Thoracic aorta (tissue), 2 donors: ENCODE data around the gene TMEM158. TPM values are rescaled to one million over a fixed set of nuclear protein-coding genes. Genes with fewer than 3 reads are reported as not detected.

ENCODE experiments used
- ATAC-seq: fragments of 150-250 bp; one replicate; pipeline ENCODE4 v1.8.0; 2017; ENCODE audit warnings: low read depth; ENCODE audit not compliant: insufficient number of reproducible peaks, low FRiP score
- DNase-seq: peaks from one replicate; pipeline ENCODE4 v3.0.0-alpha.2; 2020; ENCODE audit warnings: low spot score
- H3K27ac ChIP-seq, 2 donors: fragments of 200-600 bp; sonication (generic); 1 replicate in 1 of 2; 2 replicates in 1 of 2; pipeline ENCODE4 v1.5.1; 2016; ENCODE audit warnings: mild to moderate bottlenecking in 2 of 2, moderate library complexity in 2 of 2
- H3K27me3 ChIP-seq: fragments of 200-600 bp; sonication (generic); replicated peaks from 2 replicates; pipeline ENCODE4 v1.6.0; 2016; ENCODE audit warnings: mild to moderate bottlenecking; ENCODE audit not compliant: insufficient read depth
- H3K36me3 ChIP-seq: fragments of 200-600 bp; sonication (generic); one replicate; pipeline ENCODE4 v1.5.1; 2016
- H3K4me1 ChIP-seq, 2 donors: fragments of 200-600 bp; sonication (generic); 1 replicate in 1 of 2; 2 replicates in 1 of 2; pipeline versions ENCODE4 v1.5.1 to v1.6.0; 2016; ENCODE audit warnings: low read depth in 2 of 2, mild to moderate bottlenecking in 1 of 2; ENCODE audit not compliant: control insufficient read depth in 1 of 2
- H3K4me3 ChIP-seq: fragments of 200-600 bp; sonication (generic); 2 replicates; pipeline ENCODE4 v1.5.1; 2016; ENCODE audit warnings: mild to moderate bottlenecking
- H3K9me3 ChIP-seq: fragments of 200-600 bp; sonication (generic); 2 replicates; pipeline ENCODE4 v1.5.1; 2016
- CTCF ChIP-seq: fragments of 200-600 bp; sonication (generic); IDR thresholded peaks from one replicate; pipeline ENCODE4 v1.5.1; 2019; ENCODE audit warnings: antibody characterized with exemption
- total RNA-seq, 2 donors: library from RNA; depleted of rRNA; stranded (reverse); fragments of >200 nt; gene quantifications; one replicate each; pipeline versions ENCODE4 v1.1.0 to v1.2.3, GENCODE V29; 2016

TMEM158 gene
- total RNA-seq, 2 donors from 2014 or later = 0.41 to 2.2 TPM

GRCh38 chr3:45235409-45235808 lies 9.3 kb upstream of the TMEM158 start:
- ATAC-seq = no peak
- TF ChIP-seq CTCF = no peak
- H3K36me3 ChIP-seq = no peaks in the 10 kb centered on the region
- H3K4me1 ChIP-seq = no peaks in the 10 kb centered on the region
- DNase-seq = no peak
- H3K9me3 ChIP-seq = no peaks in the 10 kb centered on the region
- H3K4me3 ChIP-seq = no peak overlapping the region
- no peak overlapping the region for H3K27ac ChIP-seq
- H3K27me3 ChIP-seq = no peaks in the 10 kb centered on the region

GRCh38 chr3:45234250-45234649 lies 8.2 kb upstream of the TMEM158 start:
- H3K36me3 ChIP-seq = no peaks in the 10 kb centered on the region
- H3K9me3 ChIP-seq = no peaks in the 10 kb centered on the region
- no peaks in the 10 kb centered on the region for H3K4me1 ChIP-seq
- ATAC-seq (no peak), DNase-seq (no peak)
- no peak overlapping the region for H3K4me3 ChIP-seq
- H3K27ac ChIP-seq = no peak overlapping the region
- H3K27me3 ChIP-seq = no peaks in the 10 kb centered on the region
- TF ChIP-seq CTCF = no peak

- no peak for DNase-seq
- Histone ChIP-seq H3K36me3 (no peaks in the 10 kb centered on the region), H3K27ac (no peak overlapping the region), H3K4me1 (no peaks in the 10 kb centered on the region), H3K4me3 (no peak overlapping the region), H3K27me3 (no peaks in the 10 kb centered on the region), H3K9me3 (no peaks in the 10 kb centered on the region)
- no peak for ATAC-seq
- TF ChIP-seq CTCF = no peak
Measured at GRCh38 chr3:45232521-45232920, 6.4 kb upstream of the TMEM158 start.

- H3K9me3 ChIP-seq = no peaks in the 10 kb centered on the region
- no peak overlapping the region for H3K27ac ChIP-seq
- no peak for TF ChIP-seq CTCF
- H3K36me3 ChIP-seq = no peaks in the 10 kb centered on the region
- no peaks in the 10 kb centered on the region for H3K27me3 ChIP-seq
- peaks cover 9 to 20% of the 10 kb centered on the region in 2 donors for H3K4me1 ChIP-seq
- no peak for DNase-seq
- ATAC-seq = no peak
- no peak overlapping the region for H3K4me3 ChIP-seq
Measured at GRCh38 chr3:45227946-45228345, 1.9 kb upstream of the TMEM158 start.

GRCh38 chr3:45227071-45227820 lies 1.2 kb upstream of the TMEM158 start:
- H3K4me1 ChIP-seq = peaks cover 9 to 20% of the 10 kb centered on the region in 2 donors
- ATAC-seq (no peak), DNase-seq (no peak)
- no peaks in the 10 kb centered on the region for H3K27me3 ChIP-seq
- H3K27ac ChIP-seq = no peak overlapping the region
- peak overlapping the region; percentile 80 for H3K4me3 ChIP-seq
- H3K9me3 ChIP-seq = no peaks in the 10 kb centered on the region
- H3K36me3 ChIP-seq = no peaks in the 10 kb centered on the region
- TF ChIP-seq CTCF = no peak
